GM12872 (cell line): Measurements from ENCODE around the gene METTL16.

Experiments
- TF ChIP-seq, protein P1 (sequence below): IDR thresholded peaks from 3 replicates; pipeline ENCODE4 v1.5.1; 2011; ENCODE audit warnings: low read depth, mild to moderate bottlenecking, low read length, moderate library complexity; ENCODE audit not compliant: insufficient read depth

METTL16 gene

DNA sequence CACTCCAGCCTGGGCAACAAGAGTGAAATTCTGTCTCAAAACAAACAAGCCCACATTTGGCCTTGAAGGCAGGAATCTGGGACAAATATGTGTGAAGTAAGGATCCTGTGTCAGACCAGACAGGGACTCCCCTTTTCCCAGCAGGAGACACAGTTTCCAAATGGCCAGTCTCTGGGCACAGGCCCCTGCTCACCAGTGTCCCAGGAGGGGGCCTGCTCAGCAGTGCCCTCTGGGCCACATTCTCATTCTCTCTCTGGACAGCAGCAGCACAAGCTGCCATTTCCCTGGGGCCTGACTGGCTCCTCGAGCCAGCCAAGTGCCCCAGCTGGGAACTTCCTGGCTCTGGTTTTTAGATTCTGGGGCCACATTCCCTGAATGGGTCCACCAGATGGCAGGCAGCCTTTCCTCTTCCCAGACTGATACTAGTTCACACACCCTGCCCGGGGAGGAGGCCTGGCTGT lies 99.1 kb downstream of the METTL16 start:
- TF ChIP-seq, protein P1, sequence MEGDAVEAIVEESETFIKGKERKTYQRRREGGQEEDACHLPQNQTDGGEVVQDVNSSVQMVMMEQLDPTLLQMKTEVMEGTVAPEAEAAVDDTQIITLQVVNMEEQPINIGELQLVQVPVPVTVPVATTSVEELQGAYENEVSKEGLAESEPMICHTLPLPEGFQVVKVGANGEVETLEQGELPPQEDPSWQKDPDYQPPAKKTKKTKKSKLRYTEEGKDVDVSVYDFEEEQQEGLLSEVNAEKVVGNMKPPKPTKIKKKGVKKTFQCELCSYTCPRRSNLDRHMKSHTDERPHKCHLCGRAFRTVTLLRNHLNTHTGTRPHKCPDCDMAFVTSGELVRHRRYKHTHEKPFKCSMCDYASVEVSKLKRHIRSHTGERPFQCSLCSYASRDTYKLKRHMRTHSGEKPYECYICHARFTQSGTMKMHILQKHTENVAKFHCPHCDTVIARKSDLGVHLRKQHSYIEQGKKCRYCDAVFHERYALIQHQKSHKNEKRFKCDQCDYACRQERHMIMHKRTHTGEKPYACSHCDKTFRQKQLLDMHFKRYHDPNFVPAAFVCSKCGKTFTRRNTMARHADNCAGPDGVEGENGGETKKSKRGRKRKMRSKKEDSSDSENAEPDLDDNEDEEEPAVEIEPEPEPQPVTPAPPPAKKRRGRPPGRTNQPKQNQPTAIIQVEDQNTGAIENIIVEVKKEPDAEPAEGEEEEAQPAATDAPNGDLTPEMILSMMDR = no peak

DNA sequence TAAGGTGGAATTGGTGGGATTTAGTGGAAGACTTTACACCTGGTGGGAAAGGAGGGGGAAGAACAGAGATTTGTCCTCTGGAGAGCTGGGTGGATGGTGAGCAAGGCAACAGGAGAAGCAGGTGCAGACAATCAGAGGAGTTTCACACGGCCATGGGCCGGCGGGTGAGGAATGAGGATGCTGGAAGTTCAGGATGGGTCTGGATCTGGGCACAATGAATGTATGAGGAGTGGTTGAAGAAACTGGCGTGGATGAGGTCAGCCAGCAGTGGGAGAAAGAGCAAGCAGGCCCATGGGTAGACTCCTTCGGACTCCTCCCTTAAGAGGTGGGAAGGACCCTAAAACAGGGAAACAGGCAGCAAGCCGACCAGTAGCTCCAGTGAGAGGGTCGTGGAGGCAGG lies 100.7 kb downstream of the METTL16 start:
- TF ChIP-seq, protein P1 = no peak

DNA sequence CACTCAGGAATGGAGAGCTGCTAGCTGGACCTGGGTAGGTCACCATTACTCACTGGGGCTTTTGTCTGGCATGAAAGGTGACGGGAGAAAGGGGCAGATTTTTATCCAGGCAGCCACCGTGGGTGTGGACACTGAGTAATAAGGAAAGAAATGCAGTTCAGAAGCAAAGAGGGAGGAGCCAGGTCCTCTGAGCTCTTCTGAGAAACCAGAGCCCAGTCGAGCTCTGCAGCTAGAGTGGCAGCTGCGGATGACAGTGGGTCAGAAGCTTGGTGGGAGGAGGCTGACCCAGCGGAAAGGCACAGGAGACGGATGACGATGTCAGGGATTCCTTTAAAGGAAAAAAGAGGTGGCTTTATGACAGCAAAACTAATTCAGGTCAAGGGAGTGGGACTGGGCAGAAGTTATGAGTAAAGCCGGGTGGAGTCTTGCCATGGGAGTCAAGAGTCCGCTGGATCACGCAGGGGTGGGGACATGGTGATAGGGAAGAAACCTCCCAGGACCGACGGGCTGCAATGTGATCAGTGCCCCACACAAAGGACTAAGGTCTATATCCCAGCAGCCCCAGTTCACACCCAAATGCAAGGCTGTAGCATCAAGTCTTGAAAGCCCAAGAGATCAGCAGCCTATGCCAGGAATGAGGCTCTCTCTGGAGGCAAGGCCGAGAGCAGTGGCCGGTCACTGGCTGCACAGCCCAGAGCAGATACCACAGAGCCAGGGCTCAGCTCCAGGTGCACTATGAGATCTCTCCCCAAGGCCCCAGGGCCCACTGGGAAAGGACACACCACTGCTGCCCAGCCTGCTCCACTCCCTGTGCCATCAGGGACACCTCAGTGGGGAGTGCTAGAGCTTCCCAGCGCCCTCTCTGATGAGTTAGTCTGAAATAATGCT lies 104.5 kb downstream of the METTL16 start:
- TF ChIP-seq, protein P1 = no peak

DNA sequence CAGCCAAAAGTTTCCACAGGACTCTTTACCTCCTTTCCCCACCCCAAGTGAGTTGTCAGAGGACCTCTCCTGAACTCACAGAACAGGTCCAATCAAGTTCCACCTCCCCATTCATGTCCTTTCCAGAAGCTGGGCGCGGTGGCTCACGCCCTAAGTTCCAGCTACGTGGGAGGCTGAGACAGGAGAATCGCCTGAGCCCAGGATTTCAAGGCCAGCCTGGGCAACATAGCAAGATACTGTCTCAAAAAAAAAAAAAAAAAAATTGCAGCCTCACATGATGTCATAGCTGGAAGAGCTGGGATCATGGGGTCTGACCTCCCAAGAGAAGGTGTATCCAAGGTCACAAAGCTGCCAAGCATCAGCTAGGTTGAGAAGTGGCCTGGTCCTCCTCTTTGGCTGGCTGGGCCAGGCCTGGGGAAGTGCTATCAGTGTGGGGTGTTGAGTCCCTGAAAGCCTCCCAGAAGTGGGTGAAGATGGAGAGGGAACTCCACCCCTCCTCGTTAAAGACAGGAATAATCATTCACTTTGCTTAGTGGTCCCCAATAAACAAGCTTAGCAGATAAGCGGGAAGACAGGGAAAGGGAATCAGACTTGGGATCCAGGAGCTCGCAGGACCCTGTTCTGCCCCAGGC lies 105.3 kb downstream of the METTL16 start:
- TF ChIP-seq, protein P1 = no peak

- TF ChIP-seq, protein P1 = no peak
Measured at GRCh38 chr17:2405247-2405926, 106.3 kb downstream of the METTL16 start.

GRCh38 chr17:2403044-2403443 lies 108.6 kb downstream of the METTL16 start:
- TF ChIP-seq, protein P1 = no peak

GRCh38 chr17:2402544-2402943 lies 109.1 kb downstream of the METTL16 start:
- TF ChIP-seq, protein P1 = no peak
